Inferior parietal cortex (tissue), 1 donor: Measurements from ENCODE around the gene DYNC2LI1.

ENCODE experiments used
- DNase-seq: peaks from one replicate; pipeline ENCODE4 v3.0.0-alpha.2; 2016; ENCODE audit errors: extremely low spot score

The DYNC2LI1 gene

DNA sequence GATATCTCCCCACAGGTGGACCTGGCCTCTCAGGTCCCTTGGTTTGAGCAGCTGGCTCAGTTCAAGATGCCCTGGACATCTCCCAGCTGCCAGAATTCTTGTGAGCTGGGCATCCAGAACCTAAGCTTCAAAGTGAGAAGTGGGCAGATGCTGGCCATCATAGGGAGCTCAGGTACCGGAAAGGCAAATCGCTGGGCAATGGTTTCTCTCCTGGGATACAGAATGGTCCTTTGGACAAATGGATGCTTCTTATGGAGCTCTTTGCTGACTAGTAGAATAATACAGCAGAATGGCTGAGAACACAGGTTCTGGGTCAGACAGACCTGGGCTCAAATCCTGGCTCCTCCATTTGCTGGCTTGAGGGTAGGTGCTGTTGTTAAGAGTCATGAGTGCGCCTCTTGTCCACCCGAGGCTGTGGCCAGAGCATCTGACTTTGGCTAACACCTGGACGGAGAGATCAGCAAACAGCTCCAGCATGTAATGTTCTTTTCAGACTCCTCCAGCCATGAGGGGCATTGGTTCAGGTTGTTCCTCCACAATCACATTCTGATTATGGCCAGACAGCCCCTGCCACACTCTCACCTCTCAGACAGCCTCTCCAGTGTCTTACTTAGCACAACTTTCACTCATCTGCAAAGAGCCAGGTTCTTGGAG is 72.4 kb downstream of the DYNC2LI1 start:
- DNase-seq = no peak

DNA sequence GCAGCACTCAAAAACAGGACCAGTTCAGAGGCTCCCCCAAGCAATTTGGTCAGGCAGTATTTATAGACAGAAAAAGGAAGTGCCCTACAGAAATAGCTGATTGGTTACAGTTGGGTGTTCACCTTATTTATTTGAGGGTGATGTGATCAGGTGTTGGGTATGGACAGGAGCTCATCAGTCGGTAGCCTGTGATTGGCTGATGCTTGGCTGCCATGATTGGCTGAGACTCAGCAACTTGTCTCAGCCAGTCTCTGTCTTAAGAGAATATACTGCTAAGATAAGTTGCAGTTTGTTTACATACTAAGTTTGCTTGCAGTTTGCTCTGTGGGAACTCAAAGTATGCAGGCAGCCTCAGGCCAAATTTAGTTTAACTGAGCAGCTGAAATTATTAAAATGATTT is 74.4 kb downstream of the DYNC2LI1 start:
- no peak for DNase-seq

DNA sequence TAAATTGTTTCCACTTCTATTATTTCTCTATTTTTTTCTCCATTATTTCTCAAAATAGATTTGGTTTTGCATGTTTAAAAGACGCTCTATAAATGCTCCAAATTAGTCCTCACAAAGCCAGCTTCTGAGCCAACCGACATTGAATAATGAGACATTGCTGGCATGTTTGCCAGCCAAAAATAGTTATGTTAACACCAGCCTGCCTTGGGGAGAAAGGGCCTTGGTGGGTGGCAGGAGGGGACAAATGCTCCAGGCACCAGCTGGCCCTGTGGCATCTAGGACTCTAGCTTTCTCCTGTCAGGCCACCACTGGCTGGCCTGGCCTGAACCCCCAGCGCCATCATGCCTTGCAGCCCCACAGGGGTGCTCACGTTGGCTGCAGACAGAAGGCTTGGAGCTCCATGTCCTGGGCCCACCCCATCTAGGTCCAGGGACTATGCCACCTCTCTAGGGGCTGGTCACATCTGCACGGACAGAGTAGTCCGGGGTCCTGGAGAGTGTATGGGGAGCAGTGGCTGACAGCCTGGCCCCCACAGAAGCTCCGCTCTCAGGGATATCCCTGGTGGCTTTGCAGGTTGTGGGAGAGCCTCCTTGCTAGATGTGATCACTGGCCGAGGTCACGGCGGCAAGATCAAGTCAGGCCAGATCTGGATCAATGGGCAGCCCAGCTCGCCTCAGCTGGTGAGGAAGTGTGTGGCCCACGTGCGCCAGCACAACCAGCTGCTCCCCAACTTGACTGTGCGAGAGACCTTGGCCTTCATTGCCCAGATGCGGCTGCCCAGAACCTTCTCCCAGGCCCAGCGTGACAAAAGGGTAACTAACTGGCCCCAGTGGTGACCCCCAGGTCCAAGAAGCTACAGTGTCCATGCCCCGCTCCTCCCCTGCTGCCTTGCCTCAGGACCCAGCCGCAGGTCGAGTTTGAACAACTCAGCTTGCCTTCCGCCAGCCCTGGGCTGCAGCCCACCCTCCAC is 77.5 kb downstream of the DYNC2LI1 start:
- DNase-seq = peak; percentile 13

DNA sequence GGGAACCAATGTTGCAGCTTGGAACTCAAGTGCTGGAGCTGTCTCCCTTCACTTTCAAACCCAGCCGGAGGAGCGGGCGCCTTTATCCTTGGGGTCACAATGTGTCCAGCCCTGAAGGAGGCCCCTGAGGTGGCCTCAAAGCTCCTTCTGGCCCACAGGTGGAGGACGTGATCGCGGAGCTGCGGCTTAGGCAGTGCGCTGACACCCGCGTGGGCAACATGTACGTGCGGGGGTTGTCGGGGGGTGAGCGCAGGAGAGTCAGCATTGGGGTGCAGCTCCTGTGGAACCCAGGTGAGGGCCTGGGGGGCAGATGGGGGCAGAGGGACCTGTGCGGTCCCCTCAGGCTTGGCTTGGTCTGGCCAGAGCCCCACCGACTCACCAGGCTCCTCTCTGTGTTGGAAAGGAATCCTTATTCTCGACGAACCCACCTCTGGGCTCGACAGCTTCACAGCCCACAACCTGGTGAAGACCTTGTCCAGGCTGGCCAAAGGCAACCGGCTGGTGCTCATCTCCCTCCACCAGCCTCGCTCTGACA is 78.4 kb downstream of the DYNC2LI1 start:
- no peak for DNase-seq

DNA sequence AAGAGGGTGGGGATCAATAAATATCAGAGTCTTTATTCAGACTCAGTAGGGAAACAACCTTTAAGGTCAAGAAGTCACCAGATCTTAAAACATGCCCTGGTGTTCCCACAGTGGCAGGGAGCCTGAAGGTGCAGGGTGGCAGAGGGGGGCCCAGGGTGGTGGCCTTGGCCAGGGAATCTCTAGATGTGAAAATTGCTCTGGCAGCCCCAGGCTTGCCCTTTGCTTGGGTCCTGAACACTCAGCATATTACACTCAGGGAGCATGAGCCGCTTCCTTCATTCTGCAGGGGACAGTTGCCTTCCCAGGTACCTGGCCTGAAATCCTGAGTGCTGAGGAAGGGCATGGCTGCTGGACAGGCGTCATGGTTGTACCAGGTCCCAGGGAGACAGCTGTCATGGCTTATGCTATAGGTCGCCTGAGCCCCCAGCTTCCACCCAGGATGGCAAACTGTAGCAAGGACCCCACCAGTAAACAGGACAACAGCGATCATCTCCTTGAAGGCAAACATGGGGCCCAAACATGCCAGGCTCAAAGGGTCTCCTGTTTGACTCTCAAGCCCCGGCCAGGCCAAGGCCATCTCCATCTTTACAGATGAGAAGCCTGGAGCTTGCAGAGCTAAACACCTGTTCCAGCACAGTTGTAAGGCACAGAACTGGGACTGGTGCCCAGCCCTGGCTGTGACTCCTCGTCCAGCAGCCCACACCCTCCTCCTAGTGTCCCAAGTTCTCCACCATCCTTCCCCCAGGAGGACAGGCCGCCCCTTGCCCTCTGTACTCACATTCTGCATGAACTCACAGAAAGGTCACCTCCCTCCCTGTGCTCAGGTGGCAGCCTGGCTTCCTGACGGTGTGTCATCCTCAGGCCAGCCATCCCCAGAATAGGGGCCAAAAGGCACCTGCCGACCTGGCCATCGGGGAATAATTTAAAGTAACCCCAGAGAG is 79.6 kb downstream of the DYNC2LI1 start:
- DNase-seq = no peak

DNA sequence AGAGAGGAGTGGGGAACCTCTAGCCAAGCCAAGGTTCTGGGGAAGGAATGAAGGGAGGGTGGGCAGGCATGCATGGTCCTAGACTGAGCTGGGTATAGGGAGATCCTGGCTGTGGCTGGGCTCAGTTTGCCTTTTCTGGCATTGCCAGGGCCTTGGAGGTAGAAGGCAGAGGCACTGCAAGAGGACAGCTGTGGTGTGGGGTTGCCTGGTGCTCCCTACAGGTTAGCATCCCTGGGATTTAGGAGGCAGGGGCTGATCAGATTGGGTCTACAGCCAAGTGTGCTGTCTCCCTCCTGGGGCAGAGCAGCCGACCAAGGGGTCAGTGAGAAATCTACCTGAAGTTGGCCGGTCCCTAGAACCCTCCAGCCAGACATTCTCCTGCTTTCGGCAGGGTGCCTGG is 80.8 kb downstream of the DYNC2LI1 start:
- DNase-seq = no peak

DNA sequence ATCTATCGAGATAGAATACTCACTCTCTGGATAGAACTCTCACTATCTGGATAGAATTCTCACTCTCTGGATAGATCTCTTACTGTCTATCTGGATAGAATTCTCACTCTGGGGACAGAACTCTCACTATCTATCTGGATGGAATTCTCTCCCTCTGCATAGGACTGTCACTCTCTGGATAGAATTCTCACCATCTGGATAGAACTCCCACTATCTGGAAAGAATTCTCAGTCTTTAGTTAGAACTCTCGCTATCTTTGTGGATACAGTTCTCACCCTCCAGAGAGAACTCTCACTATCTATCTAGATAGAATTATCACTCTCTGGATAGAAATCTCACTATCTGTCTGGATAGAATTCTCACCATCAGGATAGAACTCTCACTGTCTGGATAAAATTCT is 81.5 kb downstream of the DYNC2LI1 start:
- no peak for DNase-seq
